ENCODE results near the gene ANKRD30A. TPM values are rescaled to one million over a fixed set of nuclear protein-coding genes. Genes with fewer than 3 reads are reported as not detected.
"Not testable (repeated sequence)": the region's sequence is repeated elsewhere in the genome, so short reads cannot be mapped to it uniquely, and the experiment has no call there.

ANKRD30A gene
- polyA plus RNA-seq, 1 donor from 2014 or later, result not detected

GRCh38 chr10:37240223-37240622, 114.8 kb downstream of the ANKRD30A start:
- Histone ChIP-seq H4K20me1 (ENCODE audit: insufficient read depth) (no peaks in the 10 kb centered on the region), H3K27ac (ENCODE audit: low read length) (no peak overlapping the region), H2AFZ (ENCODE audit: low read depth, low read length) (no peak overlapping the region), H3K9ac (ENCODE audit: low read length) (no peak overlapping the region), H3K9me2 (ENCODE audit: insufficient read depth, low read length) (no peaks in the 10 kb centered on the region), H3K4me3 (ENCODE audit: low read length) (no peak overlapping the region), H3K4me2 (ENCODE audit: low read length) (no peak overlapping the region), H3K27me3 (ENCODE audit: insufficient read depth, low read depth, low read length) (no peaks in the 10 kb centered on the region), H3F3A (ENCODE audit: insufficient read depth, low read length, poor library complexity, severe bottlenecking) (no peaks in the 10 kb centered on the region), H3K36me3 (ENCODE audit: insufficient read depth, low read length) (no peaks in the 10 kb centered on the region), H3K79me2 (replicated peaks; ENCODE audit: insufficient read depth, low read length) (no peaks in the 10 kb centered on the region), H3K9me3 (ENCODE audit: low read length) (no peaks in the 10 kb centered on the region)
- TF ChIP-seq POLR2AphosphoS5 (IDR thresholded peaks at IDR 0.05), result no peak
- TF ChIP-seq RAD21 (conservative IDR thresholded peaks at IDR 0.05), result no peak
- no peak for TF ChIP-seq TAF1 (IDR thresholded peaks at IDR 0.05; ENCODE audit: low read depth)
- no peak for TF ChIP-seq CTCF (IDR thresholded peaks at IDR 0.05; ENCODE audit: poor library complexity, severe bottlenecking)
- TF ChIP-seq REST (IDR thresholded peaks at IDR 0.05; ENCODE audit: borderline replicate concordance), result no peak
- TF ChIP-seq EZH2 (IDR thresholded peaks at IDR 0.05; ENCODE audit: borderline replicate concordance, insufficient read depth, low read length, poor library complexity, severe bottlenecking), result no peak
- no peak for TF ChIP-seq MXI1 (conservative IDR thresholded peaks at IDR 0.05; ENCODE audit: poor library complexity, severe bottlenecking)
- no peak for TF ChIP-seq SMC3 (conservative IDR thresholded peaks at IDR 0.05; ENCODE audit: poor library complexity)
- TF ChIP-seq EP300 (conservative IDR thresholded peaks at IDR 0.05; ENCODE audit: poor library complexity, severe bottlenecking), result no peak

- Histone ChIP-seq H4K20me1 (ENCODE audit: insufficient read depth) (no peaks in the 10 kb centered on the region), H3F3A (ENCODE audit: insufficient read depth, low read length, poor library complexity, severe bottlenecking) (no peaks in the 10 kb centered on the region), H3K36me3 (ENCODE audit: insufficient read depth, low read length) (no peaks in the 10 kb centered on the region), H3K4me2 (ENCODE audit: low read length) (no peak overlapping the region), H3K27ac (ENCODE audit: low read length) (no peak overlapping the region), H2AFZ (ENCODE audit: low read depth, low read length) (no peak overlapping the region), H3K9me3 (ENCODE audit: low read length) (peaks cover 11% of the 10 kb centered on the region), H3K9me2 (ENCODE audit: insufficient read depth, low read length) (no peaks in the 10 kb centered on the region), H3K79me2 (replicated peaks; ENCODE audit: insufficient read depth, low read length) (no peaks in the 10 kb centered on the region), H3K4me3 (ENCODE audit: low read length) (no peak overlapping the region), H3K9ac (ENCODE audit: low read length) (no peak overlapping the region), H3K27me3 (ENCODE audit: insufficient read depth, low read depth, low read length) (no peaks in the 10 kb centered on the region)
- no peak for TF ChIP-seq TAF1 (IDR thresholded peaks at IDR 0.05; ENCODE audit: low read depth)
- TF ChIP-seq SMC3 (conservative IDR thresholded peaks at IDR 0.05; ENCODE audit: poor library complexity), result no peak
- no peak for TF ChIP-seq EZH2 (IDR thresholded peaks at IDR 0.05; ENCODE audit: borderline replicate concordance, insufficient read depth, low read length, poor library complexity, severe bottlenecking)
- TF ChIP-seq POLR2AphosphoS5 (IDR thresholded peaks at IDR 0.05), result no peak
- no peak for TF ChIP-seq CTCF (IDR thresholded peaks at IDR 0.05; ENCODE audit: poor library complexity, severe bottlenecking)
- TF ChIP-seq EP300 (conservative IDR thresholded peaks at IDR 0.05; ENCODE audit: poor library complexity, severe bottlenecking), result no peak
- no peak for TF ChIP-seq REST (IDR thresholded peaks at IDR 0.05; ENCODE audit: borderline replicate concordance)
- no peak for TF ChIP-seq MXI1 (conservative IDR thresholded peaks at IDR 0.05; ENCODE audit: poor library complexity, severe bottlenecking)
- TF ChIP-seq RAD21 (conservative IDR thresholded peaks at IDR 0.05), result no peak
Observed at GRCh38 chr10:37246637-37247036, 121.2 kb downstream of the ANKRD30A start.

GRCh38 chr10:37255837-37256236, 130.4 kb downstream of the ANKRD30A start:
- H3K79me2 ChIP-seq (replicated peaks; ENCODE audit: insufficient read depth, low read length); H3K4me3 ChIP-seq (ENCODE audit: low read length); H3F3A ChIP-seq (ENCODE audit: insufficient read depth, low read length, poor library complexity, severe bottlenecking); H3K36me3 ChIP-seq (ENCODE audit: insufficient read depth, low read length); H4K20me1 ChIP-seq (ENCODE audit: insufficient read depth); H2AFZ ChIP-seq (ENCODE audit: low read depth, low read length); H3K9me2 ChIP-seq (ENCODE audit: insufficient read depth, low read length); H3K27me3 ChIP-seq (ENCODE audit: insufficient read depth, low read depth, low read length); H3K27ac ChIP-seq (ENCODE audit: low read length); H3K4me2 ChIP-seq (ENCODE audit: low read length); H3K9ac ChIP-seq (ENCODE audit: low read length); H3K9me3 ChIP-seq (ENCODE audit: low read length): not testable (repeated sequence)

Data from neural cell (in vitro differentiated cells).